Naive B cell (primary cell): ENCODE results near the gene SYNGAP1. TPM values are rescaled to one million over a fixed set of nuclear protein-coding genes. Genes with fewer than 3 reads are reported as not detected.

Experiments
- ATAC-seq, 2 donors: fragments of 150-1000 bp; cut with Tn5 transposase; 2 replicates each; pipeline ENCODE4 v1.10.0; 2021; ENCODE audit warnings: low read depth in 2 of 2, mild to moderate bottlenecking in 2 of 2, moderate library complexity in 2 of 2
- DNase-seq: peaks from one replicate; pipeline ENCODE4 v3.0.0; 2022
- H3K27ac Mint-ChIP-seq, 6 donors: one replicate each; pipeline ENCODE4 v1.8.0; 2020 to 2022; ENCODE audit warnings: mild to moderate bottlenecking in 6 of 6, mixed read lengths in 6 of 6, moderate library complexity in 5 of 6, inconsistent platforms in 2 of 6
- H3K27me3 Mint-ChIP-seq, 3 donors: one replicate each; pipeline ENCODE4 v1.8.0; 2021 to 2022; ENCODE audit warnings: mixed read lengths in 3 of 3, mild to moderate bottlenecking in 1 of 3
- H3K36me3 Mint-ChIP-seq, 2 donors: one replicate each; pipeline ENCODE4 v1.8.0; 2020 to 2022; ENCODE audit warnings: mixed read lengths in 2 of 2, inconsistent platforms in 1 of 2, mild to moderate bottlenecking in 1 of 2
- H3K4me1 Mint-ChIP-seq, 3 donors: one replicate each; pipeline ENCODE4 v1.8.0; 2020 to 2022; ENCODE audit warnings: mixed read lengths in 3 of 3, inconsistent platforms in 1 of 3, mild to moderate bottlenecking in 1 of 3, moderate library complexity in 1 of 3
- H3K4me3 Mint-ChIP-seq, 8 donors: one replicate each; pipeline ENCODE4 v1.8.0; 2020 to 2022; ENCODE audit warnings: mild to moderate bottlenecking in 8 of 8, mixed read lengths in 8 of 8, moderate library complexity in 8 of 8, inconsistent platforms in 2 of 8
- H3K9me3 Mint-ChIP-seq, 7 donors: one replicate each; pipeline ENCODE4 v1.8.0; 2020 to 2022; ENCODE audit warnings: mixed read lengths in 7 of 7, mild to moderate bottlenecking in 5 of 7, inconsistent platforms in 2 of 7, moderate library complexity in 1 of 7
- polyA plus RNA-seq, 6 donors: library from polyadenylated mRNA; unstranded; fragments of 300-500 nt; fragmentation: Illumina TruSeq; gene quantifications; one replicate each; pipeline ENCODE4 v1.2.3, GENCODE V29; 2021; ENCODE audit warnings: low read depth in 6 of 6

The SYNGAP1 gene
- polyA plus RNA-seq, 6 donors from 2014 or later: 0.25 to 1.9 (median 0.48) TPM; not detected in 1

DNA sequence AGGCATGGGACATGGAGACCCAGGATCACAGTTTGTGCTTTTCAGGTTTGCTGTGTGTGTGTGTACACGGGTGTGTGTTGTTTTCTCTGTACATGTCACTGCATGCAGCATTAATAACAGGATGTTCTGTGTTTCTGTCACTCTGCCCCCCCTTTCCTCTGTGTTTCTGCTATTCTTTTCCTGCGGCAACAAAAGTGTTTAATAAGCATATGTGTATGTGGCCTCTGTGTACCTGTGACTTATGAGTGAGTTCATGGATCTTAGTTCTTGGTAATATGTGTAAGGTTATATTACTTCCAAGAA lies 9.8 kb downstream of the SYNGAP1 start:
- H3K4me1 Mint-ChIP-seq: peaks cover 81 to 91% (median 91%) of the 10 kb centered on the region in 3 donors
- DNase-seq (no peak), ATAC-seq (no peak)
- H3K4me3 Mint-ChIP-seq: peak overlapping the region; percentile 48 to 97 (median 90)
- H3K27ac Mint-ChIP-seq: peak overlapping the region in 5 of 6 donors; percentile 73 to 98 (median 95)
- no peaks in the 10 kb centered on the region for H3K36me3 Mint-ChIP-seq
- H3K9me3 Mint-ChIP-seq: peaks cover 0 to 1% (median 0%) of the 10 kb centered on the region in 7 donors
- H3K27me3 Mint-ChIP-seq: no peaks in the 10 kb centered on the region

- Mint-ChIP-seq H3K27me3 (no peaks in the 10 kb centered on the region), H3K27ac (peak overlapping the region in 5 of 6 donors; percentile 87 to 98 (median 96)), H3K36me3 (no peaks in the 10 kb centered on the region), H3K4me1 (peaks cover 78 to 89% (median 87%) of the 10 kb centered on the region in 3 donors), H3K9me3 (peaks cover 0 to 1% (median 0%) of the 10 kb centered on the region in 7 donors), H3K4me3 (peak overlapping the region; percentile 48 to 97 (median 90))
- no peak for ATAC-seq
- no peak for DNase-seq
Observed at GRCh38 chr6:33430334-33430733, 10.5 kb downstream of the SYNGAP1 start.

DNA sequence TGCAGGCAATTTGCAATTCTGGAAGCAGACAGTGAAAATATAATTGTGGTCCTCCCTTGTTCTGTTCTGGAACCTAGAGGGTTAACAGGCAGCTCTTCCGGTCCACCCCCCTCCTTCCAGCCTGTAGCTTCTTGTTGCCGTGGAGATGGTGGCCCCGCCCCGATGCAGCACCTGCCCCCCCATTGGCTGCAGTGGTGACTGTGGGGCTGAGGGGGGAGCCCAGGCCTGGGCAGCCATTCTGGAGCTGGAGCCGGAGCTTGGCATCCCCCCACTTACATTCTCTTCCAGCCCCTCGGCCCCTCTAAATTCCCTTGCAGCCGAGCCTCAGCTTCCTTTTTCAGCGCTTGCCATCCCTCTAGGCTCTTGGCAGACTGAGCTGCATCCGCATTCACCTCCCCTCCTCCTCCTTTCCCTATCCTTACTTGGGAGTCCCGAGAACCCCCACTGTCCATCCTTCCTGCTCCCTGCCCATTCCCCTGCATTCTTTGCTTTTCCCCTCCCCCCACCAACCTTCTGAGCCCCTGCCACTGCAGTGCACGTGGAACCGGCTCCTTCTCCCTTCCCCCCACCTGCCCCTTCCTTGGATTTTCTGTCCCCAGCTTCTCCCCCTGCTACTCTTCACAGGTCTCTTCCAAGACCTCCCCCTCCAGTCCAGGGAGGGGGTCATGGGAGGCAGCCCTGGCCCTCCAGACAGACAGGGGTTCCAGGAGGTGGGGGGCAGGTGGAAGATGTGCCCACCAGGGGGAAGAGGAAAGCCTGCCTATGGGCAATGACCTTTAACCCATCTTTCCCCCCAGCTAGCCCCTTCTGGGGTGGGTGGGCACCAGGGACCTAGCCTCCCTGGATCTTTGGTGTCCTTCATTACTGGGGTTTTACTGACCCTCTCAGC lies 11.4 kb downstream of the SYNGAP1 start:
- H3K27me3 Mint-ChIP-seq: no peaks in the 10 kb centered on the region
- DNase-seq (peak; percentile 81), ATAC-seq (peak; percentile 58 to 60)
- H3K4me1 Mint-ChIP-seq: peaks cover 75 to 84% (median 83%) of the 10 kb centered on the region in 3 donors
- H3K36me3 Mint-ChIP-seq: no peaks in the 10 kb centered on the region
- peaks cover 0 to 1% (median 0%) of the 10 kb centered on the region in 7 donors for H3K9me3 Mint-ChIP-seq
- H3K27ac Mint-ChIP-seq: peak overlapping the region; percentile 56 to 98 (median 96)
- H3K4me3 Mint-ChIP-seq: peak overlapping the region; percentile 86 to 97 (median 90)

DNA sequence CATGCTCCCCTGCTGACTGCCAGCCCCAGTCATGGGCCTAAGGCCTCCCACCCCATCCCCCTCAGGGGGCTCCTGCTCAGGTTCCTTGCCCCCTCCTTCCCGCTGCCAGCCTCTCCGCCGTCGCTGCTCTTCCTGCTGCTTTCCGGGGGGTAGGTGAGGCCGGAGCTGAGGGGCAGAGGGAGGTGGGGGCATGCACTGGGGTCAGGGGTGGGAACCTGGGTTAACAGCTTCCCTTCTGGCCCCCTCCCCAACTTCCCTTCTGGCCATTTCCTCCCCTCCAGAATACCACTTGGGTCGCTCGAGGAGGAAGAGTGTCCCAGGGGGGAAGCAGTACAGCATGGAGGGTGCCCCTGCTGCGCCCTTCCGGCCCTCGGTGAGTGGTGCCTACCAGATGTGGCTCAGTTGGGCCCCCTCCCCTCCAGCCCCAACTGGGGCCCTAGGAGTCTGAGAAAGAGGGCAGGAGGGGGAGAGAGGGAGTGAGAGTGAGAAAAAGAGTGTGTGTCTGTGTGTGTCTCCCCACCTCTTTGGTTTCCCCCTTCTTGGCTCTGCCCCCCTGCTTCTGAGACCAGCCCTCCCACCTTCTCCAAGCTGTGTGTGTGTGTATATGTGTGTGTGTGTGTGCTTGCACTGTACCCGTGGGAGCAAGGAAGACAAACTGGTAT lies 12.1 kb downstream of the SYNGAP1 start:
- Mint-ChIP-seq H3K27me3 (no peaks in the 10 kb centered on the region), H3K36me3 (peaks cover 5% of the 10 kb centered on the region in 2 donors), H3K27ac (peak overlapping the region; percentile 76 to 98 (median 95)), H3K4me3 (peak overlapping the region; percentile 68 to 97 (median 90)), H3K9me3 (peaks cover 0 to 1% (median 0%) of the 10 kb centered on the region in 7 donors), H3K4me1 (peaks cover 68 to 76% (median 76%) of the 10 kb centered on the region in 3 donors)
- peak; percentile 44 to 45 for ATAC-seq
- DNase-seq: peak; percentile 63

- ATAC-seq (no peak), DNase-seq (no peak)
- H3K4me1 Mint-ChIP-seq: peaks cover 63 to 71% (median 70%) of the 10 kb centered on the region in 3 donors
Observed at GRCh38 chr6:33432546-33432945, 12.7 kb downstream of the SYNGAP1 start.

DNA sequence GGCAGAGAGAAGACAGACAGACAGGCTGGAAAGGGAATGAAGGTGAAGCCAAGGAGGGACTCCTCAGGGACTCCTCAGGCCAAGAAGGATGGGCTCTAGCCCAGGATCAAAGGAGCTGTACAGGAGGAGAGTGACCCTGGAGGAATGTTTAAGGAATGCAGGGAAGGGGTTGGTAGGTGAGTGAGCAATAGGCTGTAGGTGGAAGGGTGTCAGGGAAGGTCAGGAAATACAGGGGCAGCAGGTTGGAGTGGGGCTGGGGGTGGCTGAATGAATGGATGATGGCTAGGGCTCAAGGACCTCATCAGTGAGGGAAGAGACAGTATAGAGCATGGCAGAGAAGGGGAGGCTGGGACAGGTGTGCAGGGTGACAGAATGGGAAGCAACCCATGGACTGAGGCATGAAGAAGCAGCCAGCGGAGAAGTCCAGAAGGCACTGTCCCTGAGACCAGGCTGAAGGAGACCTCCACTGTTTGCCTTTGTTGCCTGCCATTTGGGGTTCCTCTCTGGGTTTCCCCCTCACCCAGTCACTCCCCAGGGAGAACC lies 13.2 kb downstream of the SYNGAP1 start:
- peak overlapping the region; percentile 68 to 97 (median 91) for H3K4me3 Mint-ChIP-seq
- H3K4me1 Mint-ChIP-seq: peaks cover 63 to 70% (median 69%) of the 10 kb centered on the region in 3 donors
- ATAC-seq (no peak), DNase-seq (no peak)
- peaks cover 0 to 1% (median 0%) of the 10 kb centered on the region in 7 donors for H3K9me3 Mint-ChIP-seq
- H3K27ac Mint-ChIP-seq: peak overlapping the region; percentile 67 to 98 (median 96)
- peaks cover 10 to 13% of the 10 kb centered on the region in 2 donors for H3K36me3 Mint-ChIP-seq
- H3K27me3 Mint-ChIP-seq: no peaks in the 10 kb centered on the region

More at GRCh38 chr6:33432546-33432945, 12.7 kb downstream of the SYNGAP1 start:
- Mint-ChIP-seq H3K9me3 (peaks cover 0 to 1% (median 0%) of the 10 kb centered on the region in 7 donors), H3K36me3 (peaks cover 10% of the 10 kb centered on the region in 2 donors), H3K27ac (peak overlapping the region; percentile 67 to 98 (median 96)), H3K27me3 (no peaks in the 10 kb centered on the region), H3K4me3 (peak overlapping the region; percentile 68 to 97 (median 91))

DNA sequence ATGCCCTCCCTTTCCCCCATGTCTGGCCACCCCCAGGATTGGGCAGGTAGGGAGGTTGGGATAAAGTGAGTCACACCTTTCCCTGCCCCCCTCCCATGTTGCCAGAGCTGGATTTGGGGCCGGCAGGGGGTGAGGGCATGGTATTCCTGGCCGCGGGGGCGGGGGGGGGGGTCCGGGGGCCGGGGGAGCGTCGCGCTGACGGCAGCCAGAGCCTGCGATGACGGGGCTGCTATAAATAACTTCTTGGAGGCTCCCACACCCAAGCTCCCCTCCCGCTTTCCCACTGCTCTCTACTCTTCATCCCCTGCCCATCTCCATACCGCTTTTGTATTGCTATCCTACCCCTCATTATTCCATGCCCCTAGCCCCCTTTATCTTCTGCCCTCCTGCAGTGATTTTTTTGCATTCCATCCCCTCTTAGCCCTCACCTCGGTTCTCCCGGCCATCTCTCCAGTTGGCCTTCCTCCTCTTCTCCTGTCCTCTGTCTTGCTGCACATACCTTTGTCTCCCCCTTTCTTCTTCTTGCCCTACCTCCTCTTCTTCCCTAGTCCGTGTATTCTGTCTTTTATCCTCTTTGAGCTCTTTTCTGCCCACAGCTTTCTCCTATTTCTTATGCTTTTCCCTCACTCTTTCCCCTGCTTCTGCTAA lies 13.8 kb downstream of the SYNGAP1 start:
- peak overlapping the region in 5 of 6 donors; percentile 25 to 98 (median 78) for H3K27ac Mint-ChIP-seq
- H3K27me3 Mint-ChIP-seq: no peaks in the 10 kb centered on the region
- peaks cover 10 to 13% of the 10 kb centered on the region in 2 donors for H3K36me3 Mint-ChIP-seq
- H3K4me1 Mint-ChIP-seq: peaks cover 59 to 64% (median 63%) of the 10 kb centered on the region in 3 donors
- ATAC-seq: no peak
- H3K9me3 Mint-ChIP-seq: peaks cover 0 to 1% (median 0%) of the 10 kb centered on the region in 7 donors
- peak overlapping the region in 7 of 8 donors; percentile 51 to 97 (median 88) for H3K4me3 Mint-ChIP-seq
- no peak for DNase-seq

GRCh38 chr6:33434961-33435360 lies 15.1 kb downstream of the SYNGAP1 start:
- peak overlapping the region in 2 of 6 donors; percentile 11 to 61 for H3K27ac Mint-ChIP-seq
- peaks cover 14 to 25% of the 10 kb centered on the region in 2 donors for H3K36me3 Mint-ChIP-seq
- peak overlapping the region in 1 of 8 donors; percentile 56 for H3K4me3 Mint-ChIP-seq
- DNase-seq (no peak), ATAC-seq (no peak)
- peaks cover 50 to 56% (median 53%) of the 10 kb centered on the region in 3 donors for H3K4me1 Mint-ChIP-seq
- H3K27me3 Mint-ChIP-seq: no peaks in the 10 kb centered on the region
- H3K9me3 Mint-ChIP-seq: peaks cover 0 to 1% (median 0%) of the 10 kb centered on the region in 7 donors

DNA sequence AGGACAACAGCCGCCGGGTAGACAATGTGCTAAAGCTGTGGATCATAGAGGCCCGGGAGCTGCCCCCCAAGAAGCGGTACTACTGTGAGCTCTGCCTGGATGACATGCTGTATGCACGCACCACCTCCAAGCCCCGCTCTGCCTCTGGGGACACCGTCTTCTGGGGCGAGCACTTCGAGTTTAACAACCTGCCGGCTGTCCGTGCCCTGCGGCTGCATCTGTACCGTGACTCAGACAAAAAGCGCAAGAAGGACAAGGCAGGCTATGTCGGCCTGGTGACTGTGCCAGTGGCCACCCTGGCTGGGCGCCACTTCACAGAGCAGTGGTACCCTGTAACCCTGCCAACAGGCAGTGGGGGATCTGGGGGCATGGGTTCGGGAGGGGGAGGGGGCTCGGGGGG lies 17.8 kb downstream of the SYNGAP1 start:
- peaks cover 23 to 44% (median 33%) of the 10 kb centered on the region in 3 donors for H3K4me1 Mint-ChIP-seq
- no peak overlapping the region for H3K4me3 Mint-ChIP-seq
- H3K9me3 Mint-ChIP-seq: no peaks in the 10 kb centered on the region
- DNase-seq: no peak
- H3K36me3 Mint-ChIP-seq: peaks cover 14 to 36% of the 10 kb centered on the region in 2 donors
- no peak for ATAC-seq
- peak overlapping the region in 1 of 6 donors; percentile 44 for H3K27ac Mint-ChIP-seq
- H3K27me3 Mint-ChIP-seq: no peaks in the 10 kb centered on the region

- Mint-ChIP-seq H3K27me3 (no peaks in the 10 kb centered on the region), H3K4me1 (peaks cover 11 to 36% (median 21%) of the 10 kb centered on the region in 3 donors), H3K36me3 (peaks cover 14 to 38% of the 10 kb centered on the region in 2 donors), H3K9me3 (no peaks in the 10 kb centered on the region), H3K4me3 (no peak overlapping the region), H3K27ac (peak overlapping the region in 5 of 6 donors; percentile 24 to 88 (median 31))
- DNase-seq (no peak), ATAC-seq (no peak)
Observed at GRCh38 chr6:33438978-33439594, 19.2 kb downstream of the SYNGAP1 start.

GRCh38 chr6:33439956-33440648 lies 20.2 kb downstream of the SYNGAP1 start:
- Mint-ChIP-seq H3K27me3 (no peaks in the 10 kb centered on the region), H3K4me3 (no peak overlapping the region), H3K36me3 (peaks cover 14 to 38% of the 10 kb centered on the region in 2 donors), H3K27ac (peak overlapping the region in 5 of 6 donors; percentile 7 to 94 (median 76)), H3K9me3 (no peaks in the 10 kb centered on the region), H3K4me1 (peaks cover 6 to 30% (median 18%) of the 10 kb centered on the region in 3 donors)
- DNase-seq (no peak), ATAC-seq (no peak)
